GM18909 (cell line): Measurements from ENCODE around the gene CABLES1.
"Not testable (repeated sequence)": the region's sequence is repeated elsewhere in the genome, so short reads cannot be mapped to it uniquely, and the experiment has no call there.

ENCODE experiments used
- ATAC-seq: cut with Tn5 transposase; IDR thresholded peaks from one replicate; pipeline ENCODE4 v1.9.1; 2021; ENCODE audit warnings: mild to moderate bottlenecking; ENCODE audit not compliant: unreplicated experiment, poor library complexity

The CABLES1 gene, protein sequence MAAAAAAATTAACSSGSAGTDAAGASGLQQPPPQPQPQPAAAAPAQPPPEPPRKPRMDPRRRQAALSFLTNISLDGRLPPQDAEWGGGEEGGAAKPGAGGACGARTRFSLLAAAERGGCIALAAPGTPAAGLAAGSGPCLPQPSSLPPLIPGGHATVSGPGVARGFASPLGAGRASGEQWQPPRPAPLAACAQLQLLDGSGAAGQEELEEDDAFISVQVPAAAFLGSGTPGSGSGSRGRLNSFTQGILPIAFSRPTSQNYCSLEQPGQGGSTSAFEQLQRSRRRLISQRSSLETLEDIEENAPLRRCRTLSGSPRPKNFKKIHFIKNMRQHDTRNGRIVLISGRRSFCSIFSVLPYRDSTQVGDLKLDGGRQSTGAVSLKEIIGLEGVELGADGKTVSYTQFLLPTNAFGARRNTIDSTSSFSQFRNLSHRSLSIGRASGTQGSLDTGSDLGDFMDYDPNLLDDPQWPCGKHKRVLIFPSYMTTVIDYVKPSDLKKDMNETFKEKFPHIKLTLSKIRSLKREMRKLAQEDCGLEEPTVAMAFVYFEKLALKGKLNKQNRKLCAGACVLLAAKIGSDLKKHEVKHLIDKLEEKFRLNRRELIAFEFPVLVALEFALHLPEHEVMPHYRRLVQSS

GRCh38 chr18:23134780-23135549 is at the start of gene CABLES1:
CABLES1 (plus strand) TSS chr18:23135485; CDS start chr18:23135763, 278 bp downstream.
- ATAC-seq, result no peak

GRCh38 chr18:23087352-23087751 is 47.9 kb upstream of the CABLES1 start:
- ATAC-seq, result no peak

DNA sequence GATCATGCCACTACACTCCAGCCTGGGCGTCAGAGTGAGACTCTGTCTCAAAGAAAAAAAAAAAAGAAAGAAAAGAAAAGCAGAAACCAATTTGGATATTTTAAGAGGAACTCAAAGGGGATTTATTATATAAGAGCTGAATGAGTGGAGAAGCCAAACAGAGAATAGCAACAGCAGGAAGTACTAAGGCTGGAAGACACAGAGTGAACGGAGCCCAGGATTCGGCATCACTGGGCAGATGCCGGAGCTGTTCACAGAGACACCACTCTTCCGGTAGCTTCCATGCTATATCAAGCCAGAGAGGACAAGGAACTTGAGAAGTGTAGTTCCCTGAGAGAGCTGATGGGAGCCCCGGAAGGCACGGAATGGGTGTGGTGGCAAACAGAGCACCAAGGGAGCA is 47.0 kb upstream of the CABLES1 start:
- ATAC-seq, result no peak

DNA sequence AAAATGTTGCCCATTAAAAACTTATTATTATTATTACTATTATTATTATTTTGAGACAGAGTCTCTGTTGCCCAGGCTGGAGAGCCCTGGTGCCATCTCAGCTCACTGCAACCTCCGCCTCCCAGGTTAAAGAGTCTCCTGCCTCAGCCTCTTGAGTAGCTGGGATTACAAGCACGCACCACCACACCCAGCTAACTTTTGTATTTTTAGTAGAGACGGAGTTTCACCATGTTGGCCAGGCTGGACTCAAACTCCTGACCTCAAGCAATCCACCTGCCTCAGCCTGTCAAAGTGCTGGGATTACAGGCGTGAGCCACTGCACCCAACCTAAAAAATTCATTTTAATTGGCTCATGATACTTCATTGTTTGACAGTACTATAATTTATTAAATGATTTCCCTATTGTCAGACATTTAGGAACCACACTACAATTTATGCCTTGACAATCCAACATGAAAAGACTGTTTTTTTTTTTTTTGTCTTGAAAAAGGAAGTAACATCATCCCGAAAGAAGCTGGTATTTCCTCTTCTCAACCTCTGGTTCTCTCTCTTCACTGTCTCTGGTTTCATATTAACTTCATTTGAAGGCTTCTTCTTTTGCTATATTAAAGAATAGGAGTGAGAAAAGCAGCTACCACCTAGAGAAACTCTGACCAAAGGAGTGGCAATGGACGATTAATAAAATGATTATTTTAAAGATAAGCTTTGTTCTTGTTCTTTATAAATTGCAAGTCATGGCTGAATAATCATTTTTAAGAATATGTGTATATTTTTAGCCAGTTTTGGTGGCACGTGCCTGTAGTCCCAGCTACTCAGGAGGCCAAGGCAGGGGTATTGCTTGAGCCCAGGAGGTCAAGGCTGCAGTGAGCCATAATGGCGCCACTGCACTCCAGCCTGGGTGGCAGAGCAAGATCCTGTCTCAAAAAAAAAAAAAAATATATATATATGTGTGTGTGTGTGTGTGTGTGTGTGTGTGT is 44.0 kb upstream of the CABLES1 start:
- peak; percentile 83 for ATAC-seq

- no peak for ATAC-seq
Measured at GRCh38 chr18:23092121-23092520, 43.2 kb upstream of the CABLES1 start.

- ATAC-seq, result not testable (repeated sequence)
Measured at GRCh38 chr18:23093130-23093529, 42.2 kb upstream of the CABLES1 start.

DNA sequence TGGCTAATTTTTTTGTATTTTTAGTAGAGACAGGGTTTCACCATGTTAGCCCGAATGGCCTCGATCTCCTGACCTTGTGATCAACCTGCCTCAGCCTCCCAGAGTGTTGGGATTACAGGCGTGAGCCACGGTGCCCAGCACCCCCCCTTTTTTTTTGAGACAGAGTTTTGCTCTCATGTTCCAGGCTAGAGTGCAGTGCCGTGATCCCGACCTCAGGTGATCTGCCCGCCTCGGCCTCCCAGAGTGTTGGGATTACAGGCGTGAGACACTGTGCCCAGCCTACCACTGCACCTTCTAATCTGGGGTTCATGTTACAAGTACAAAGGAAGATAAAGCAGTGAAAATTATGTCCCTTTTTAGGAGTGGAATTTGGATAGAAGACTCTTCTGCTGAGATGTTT is 41.5 kb upstream of the CABLES1 start:
- ATAC-seq, result no peak

GRCh38 chr18:23094411-23095190 is 40.7 kb upstream of the CABLES1 start:
- ATAC-seq, result no peak

GRCh38 chr18:23095463-23095862 is 39.8 kb upstream of the CABLES1 start:
- ATAC-seq, result no peak

GRCh38 chr18:23097016-23097415 is 38.3 kb upstream of the CABLES1 start:
- ATAC-seq, result not testable (repeated sequence)

DNA sequence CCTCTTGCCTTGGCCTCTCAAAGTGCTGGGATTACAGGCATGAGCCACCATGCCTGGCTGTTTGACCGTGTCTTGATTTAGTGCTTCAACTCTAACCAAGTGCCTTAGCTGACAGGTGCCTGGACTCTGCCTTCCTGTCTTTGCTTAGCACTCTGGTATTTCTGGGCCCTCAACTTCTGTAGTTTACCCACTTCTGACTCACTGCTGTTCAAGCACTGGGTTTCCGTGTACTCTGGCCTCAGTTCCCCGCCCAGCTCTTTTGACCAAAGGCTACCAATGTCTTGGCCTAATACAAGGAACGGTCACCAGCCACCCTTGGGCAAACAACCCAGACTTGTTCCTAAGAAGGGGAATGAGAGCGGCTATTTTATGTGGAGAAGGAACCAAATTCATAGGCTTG is 35.7 kb upstream of the CABLES1 start:
- ATAC-seq, result no peak

DNA sequence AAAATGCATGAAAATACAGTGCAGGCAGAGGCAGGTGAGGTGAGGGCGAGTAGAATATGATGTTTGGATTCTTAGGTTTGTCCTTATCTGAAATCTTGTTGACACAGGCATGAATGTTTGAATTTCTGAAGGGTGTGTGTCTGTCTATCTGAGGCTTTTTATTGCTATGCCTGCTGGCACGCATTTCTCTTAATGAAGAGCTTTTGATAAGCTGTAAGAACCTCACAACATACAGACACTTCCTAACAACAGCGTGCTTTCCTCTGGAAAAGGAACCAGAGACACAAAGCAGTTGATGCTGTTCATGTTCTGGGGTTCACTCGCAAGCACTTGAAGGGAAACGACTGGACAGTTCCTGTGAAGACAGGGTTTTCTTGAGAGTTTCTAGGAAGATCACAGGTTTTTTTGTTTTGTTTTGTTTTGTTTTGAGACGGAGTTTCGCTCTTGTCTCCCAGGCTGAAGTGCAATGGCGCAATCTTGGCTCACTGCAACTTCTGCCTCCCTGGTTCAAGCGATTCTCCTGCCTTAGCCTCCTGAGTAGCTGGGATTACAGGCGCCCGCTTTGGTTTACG is 33.3 kb upstream of the CABLES1 start:
- no peak for ATAC-seq

DNA sequence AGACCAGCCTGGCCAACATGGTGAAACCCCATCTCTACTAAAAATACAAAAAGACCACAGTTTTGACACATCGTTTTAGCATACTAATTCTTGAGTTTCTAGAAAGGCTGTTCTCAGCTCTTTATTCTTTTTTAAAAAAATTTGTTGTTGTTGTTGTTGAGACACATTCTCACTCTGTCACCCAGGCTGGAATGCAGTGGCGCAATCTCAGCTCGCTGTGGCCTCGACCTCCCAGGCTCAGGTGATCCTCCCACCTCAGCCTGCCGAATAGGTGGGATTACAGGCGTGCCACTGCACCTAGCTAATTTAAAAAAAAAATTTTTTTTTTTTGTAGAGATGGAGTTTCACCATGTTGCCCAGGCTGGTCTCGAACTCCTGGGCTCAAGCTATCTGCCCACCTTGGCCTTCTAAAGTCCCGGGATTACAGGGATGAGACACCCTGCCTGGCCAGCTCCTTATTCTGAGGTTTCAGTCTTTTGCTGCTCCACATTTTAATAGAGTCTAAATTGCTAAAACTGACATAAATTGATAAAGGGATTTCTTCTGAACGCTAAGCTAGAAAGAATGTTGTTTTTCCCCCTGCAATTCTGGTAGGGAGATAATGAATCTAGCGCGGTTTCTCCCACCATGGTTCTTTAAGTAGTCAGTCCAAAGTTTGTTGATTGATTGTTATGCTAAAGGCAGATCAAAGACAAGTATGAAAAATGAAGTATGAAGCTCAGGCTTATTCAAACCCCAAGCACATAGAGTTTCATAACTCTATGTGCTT is 32.6 kb upstream of the CABLES1 start:
- no peak for ATAC-seq

DNA sequence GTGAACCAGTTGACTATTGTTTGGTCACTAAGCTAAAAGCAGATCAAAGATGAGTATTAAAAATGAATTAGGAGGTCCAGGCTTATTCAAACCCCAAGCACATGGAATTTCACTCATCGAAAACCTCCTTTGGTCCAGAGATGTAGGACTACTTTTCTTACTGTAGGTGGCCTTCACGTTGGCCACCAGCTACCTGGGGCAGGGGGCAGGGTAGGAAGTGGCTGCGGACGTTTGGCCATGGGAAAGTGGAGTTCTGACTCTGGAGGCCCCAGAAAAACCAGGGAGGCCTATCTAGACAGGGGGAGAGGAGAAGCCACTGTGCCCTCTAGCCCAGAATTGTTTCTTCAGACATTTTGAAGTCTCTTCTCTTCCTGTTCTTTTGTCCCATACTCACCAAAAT is 31.8 kb upstream of the CABLES1 start:
- ATAC-seq, result no peak

- ATAC-seq, result no peak
Measured at GRCh38 chr18:23105030-23105429, 30.3 kb upstream of the CABLES1 start.

- ATAC-seq, result no peak
Measured at GRCh38 chr18:23105581-23106219, 29.6 kb upstream of the CABLES1 start.

DNA sequence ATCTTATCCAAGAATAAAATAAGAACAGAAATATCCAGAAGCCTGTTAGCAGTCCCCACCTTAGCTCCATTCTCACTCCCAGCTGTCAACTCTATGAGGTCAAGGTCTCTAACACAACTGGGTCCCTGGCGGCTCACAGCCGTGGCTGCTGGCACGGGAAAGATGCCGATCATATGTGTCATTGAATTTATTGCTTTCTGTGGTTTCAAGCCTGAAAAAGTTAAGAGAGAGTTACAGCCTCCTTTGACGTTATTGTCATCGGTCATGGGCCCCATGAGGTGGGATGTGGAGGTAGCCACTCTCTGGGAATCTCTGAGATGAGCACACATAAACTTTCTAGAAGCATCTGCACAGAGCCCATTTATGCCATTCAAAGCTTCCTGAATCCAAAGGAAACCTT is 28.7 kb upstream of the CABLES1 start:
- ATAC-seq, result no peak

DNA sequence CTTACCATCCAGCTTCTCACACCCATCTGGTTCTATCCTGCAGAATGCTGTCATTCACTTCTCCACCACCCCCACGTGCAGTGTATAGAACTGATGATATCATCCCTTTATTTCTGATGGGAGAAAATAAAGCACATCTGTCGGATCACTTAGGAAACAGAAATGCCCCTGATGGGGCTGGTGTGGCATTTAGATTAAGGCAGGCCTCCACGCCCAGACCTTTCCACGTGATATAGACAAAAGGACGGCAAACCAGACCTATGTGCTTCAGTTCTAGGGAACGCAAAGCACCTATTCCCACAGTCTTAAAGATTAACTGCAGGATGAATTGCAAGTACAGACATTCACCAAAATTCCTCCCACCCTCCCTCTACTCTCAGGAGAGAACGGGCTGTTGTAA is 27.6 kb upstream of the CABLES1 start:
- ATAC-seq, result no peak
